ENCODE measurements around the gene MCM6.

DNA sequence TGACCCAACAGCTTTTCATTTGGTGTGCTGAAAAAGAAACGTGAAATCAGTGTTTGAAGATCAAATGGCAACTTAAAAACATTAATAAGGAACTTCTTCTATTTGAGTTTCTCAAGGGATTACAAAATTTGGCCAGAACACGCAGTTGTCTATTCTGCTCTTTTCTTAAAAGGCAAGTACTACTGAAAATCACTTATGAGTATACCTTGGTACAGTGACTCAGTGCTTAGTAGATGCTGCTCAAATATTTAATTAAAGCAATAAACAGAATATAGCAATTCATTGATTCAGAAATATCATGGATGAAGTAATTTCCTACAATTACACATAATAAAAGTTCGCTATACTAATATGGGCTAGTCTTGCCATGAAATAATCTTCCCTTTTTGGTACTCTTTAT is 38.2 kb upstream of the MCM6 start:
- TF ChIP-seq, protein P1, sequence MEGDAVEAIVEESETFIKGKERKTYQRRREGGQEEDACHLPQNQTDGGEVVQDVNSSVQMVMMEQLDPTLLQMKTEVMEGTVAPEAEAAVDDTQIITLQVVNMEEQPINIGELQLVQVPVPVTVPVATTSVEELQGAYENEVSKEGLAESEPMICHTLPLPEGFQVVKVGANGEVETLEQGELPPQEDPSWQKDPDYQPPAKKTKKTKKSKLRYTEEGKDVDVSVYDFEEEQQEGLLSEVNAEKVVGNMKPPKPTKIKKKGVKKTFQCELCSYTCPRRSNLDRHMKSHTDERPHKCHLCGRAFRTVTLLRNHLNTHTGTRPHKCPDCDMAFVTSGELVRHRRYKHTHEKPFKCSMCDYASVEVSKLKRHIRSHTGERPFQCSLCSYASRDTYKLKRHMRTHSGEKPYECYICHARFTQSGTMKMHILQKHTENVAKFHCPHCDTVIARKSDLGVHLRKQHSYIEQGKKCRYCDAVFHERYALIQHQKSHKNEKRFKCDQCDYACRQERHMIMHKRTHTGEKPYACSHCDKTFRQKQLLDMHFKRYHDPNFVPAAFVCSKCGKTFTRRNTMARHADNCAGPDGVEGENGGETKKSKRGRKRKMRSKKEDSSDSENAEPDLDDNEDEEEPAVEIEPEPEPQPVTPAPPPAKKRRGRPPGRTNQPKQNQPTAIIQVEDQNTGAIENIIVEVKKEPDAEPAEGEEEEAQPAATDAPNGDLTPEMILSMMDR (conservative IDR thresholded peaks at IDR 0.05; ENCODE audit: low read depth in 2 of 2), result no peak
- TF ChIP-seq POLR2AphosphoS5 (IDR thresholded peaks at IDR 0.05; ENCODE audit: low read depth) (no peak), EZH2 (IDR thresholded peaks at IDR 0.05; ENCODE audit: low read depth, unreplicated experiment) (no peak), CREB1 (CRISPR knock-in tag; IDR thresholded peaks at IDR 0.05; ENCODE audit: low read depth) (no peak)
